Stimulated activated CD4-positive, alpha-beta T cell treated with anti-CD3 and anti-CD28 coated beads, Interleukin-4, amount 100 ng/mL, for 4 hours (primary cell): Measurements from ENCODE around the gene PARD6B.
A peak's percentile ranks its signal among the peaks of the same experiment; 100 is the strongest.

Experiments
- DNase-seq, 2 experiments: peaks; one replicate each; pipeline ENCODE4 v3.0.0-alpha.2; 2020

Gene PARD6B

GRCh38 chr20:50724851-50725723 is 6.3 kb upstream of the PARD6B start:
- DNase-seq, result peak; percentile 74 to 85

- no peak for DNase-seq
These were observed 5.7 kb upstream of the PARD6B start for GRCh38 chr20:50725724-50726005.

- no peak for DNase-seq
These were observed 4.2 kb upstream of the PARD6B start for GRCh38 chr20:50726955-50727791.

- no peak for DNase-seq
These were observed 3.4 kb upstream of the PARD6B start for GRCh38 chr20:50727792-50728485.

GRCh38 chr20:50728486-50728980 is 2.8 kb upstream of the PARD6B start:
- no peak for DNase-seq

- no peak for DNase-seq
These were observed 2.2 kb upstream of the PARD6B start for GRCh38 chr20:50728981-50729874.

- DNase-seq, result no peak
These were observed 1.2 kb upstream of the PARD6B start for GRCh38 chr20:50729901-50730764.

GRCh38 chr20:50730765-50731054 is 670 bp upstream of the PARD6B start:
- DNase-seq, result no peak

GRCh38 chr20:50731930-50732690 is 730 bp downstream of the PARD6B start:
- DNase-seq, result no peak

GRCh38 chr20:50733644-50734349 is 2.4 kb downstream of the PARD6B start:
- no peak for DNase-seq

- no peak for DNase-seq
These were observed 3.6 kb downstream of the PARD6B start for GRCh38 chr20:50734730-50735679.

- no peak for DNase-seq
These were observed 4.4 kb downstream of the PARD6B start for GRCh38 chr20:50735813-50736212.

GRCh38 chr20:50737352-50737751 is 6.0 kb downstream of the PARD6B start:
- DNase-seq, result no peak

- no peak for DNase-seq
These were observed 11.7 kb downstream of the PARD6B start for GRCh38 chr20:50743087-50743486.

- no peak for DNase-seq
These were observed 12.9 kb downstream of the PARD6B start for GRCh38 chr20:50744143-50744792.

GRCh38 chr20:50745634-50746137 is 14.3 kb downstream of the PARD6B start:
- DNase-seq, result no peak

GRCh38 chr20:50746138-50746940 is 15.0 kb downstream of the PARD6B start:
- no peak for DNase-seq
